HepG2 (cell line): ENCODE data around the gene RLN3. TPM values are rescaled to one million over a fixed set of nuclear protein-coding genes. Genes with fewer than 3 reads are reported as not detected.

ENCODE experiments used
- CEBPB ChIP-seq: IDR thresholded peaks from 2 replicates; pipeline ENCODE4 v1.6.1; 2011; ENCODE audit warnings: low read depth, low read length, improper control_type of control experiment, borderline replicate concordance
- FIP1L1 ChIP-seq: fragments of 200-400 bp; formaldehyde crosslinking; IDR thresholded peaks from 2 replicates; pipeline ENCODE4 v1.6.1; 2018; ENCODE audit warnings: low read depth, mild to moderate bottlenecking, low read length, moderate library complexity, borderline replicate concordance; ENCODE audit not compliant: insufficient read depth
- GATA4 ChIP-seq: sonication (generic); IDR thresholded peaks from 2 replicates; pipeline ENCODE4 v1.6.1; 2016; ENCODE audit warnings: antibody characterized with exemption, low read depth, borderline replicate concordance
- JUNB ChIP-seq: sonication (generic); formaldehyde crosslinking; IDR thresholded peaks from 2 replicates; pipeline ENCODE4 v1.8.0; 2022; ENCODE audit warnings: missing genetic modification reagents, mild to moderate bottlenecking, borderline replicate concordance
- MXD4 ChIP-seq: IDR thresholded peaks from 2 replicates; pipeline ENCODE4 v1.6.1; 2016; ENCODE audit warnings: mild to moderate bottlenecking, missing biosample characterization, missing genetic modification reagents
- RBFOX2 ChIP-seq: fragments of 200-400 bp; formaldehyde crosslinking; IDR thresholded peaks from 2 replicates; pipeline ENCODE4 v1.6.1; 2017; ENCODE audit warnings: low read depth, mild to moderate bottlenecking, low read length
- RFX1 ChIP-seq: fragments of 450-650 bp; IDR thresholded peaks from 2 replicates; pipeline ENCODE4 v1.6.1; 2017
- SP5 ChIP-seq: IDR thresholded peaks from 2 replicates; pipeline ENCODE4 v1.6.1; 2016; ENCODE audit warnings: low read depth, borderline replicate concordance
- TBX2 ChIP-seq: sonication (generic); formaldehyde crosslinking; IDR thresholded peaks from 2 replicates; pipeline ENCODE4 v1.5.0; 2020; ENCODE audit warnings: missing genetic modification reagents, mild to moderate bottlenecking, borderline replicate concordance
- YY1 ChIP-seq: IDR thresholded peaks from 2 replicates; pipeline ENCODE4 v1.6.1; 2011; ENCODE audit warnings: low read length, low read depth, moderate library complexity, mild to moderate bottlenecking; ENCODE audit not compliant: insufficient read depth, insufficient replicate concordance
- ZBTB14 ChIP-seq: sonication (generic); formaldehyde crosslinking; IDR thresholded peaks from 2 replicates; pipeline ENCODE4 v1.4.0; 2020; ENCODE audit warnings: missing genetic modification reagents
- ZC3H13 ChIP-seq: sonication (generic); formaldehyde crosslinking; IDR thresholded peaks from 2 replicates; pipeline ENCODE4 v1.8.1; 2023; ENCODE audit warnings: mild to moderate bottlenecking, missing genetic modification reagents, moderate library complexity
- ZFP36L2 ChIP-seq: sonication (generic); formaldehyde crosslinking; IDR thresholded peaks from 2 replicates; pipeline ENCODE4 v1.4.0; 2020; ENCODE audit warnings: missing genetic modification reagents
- ZMAT3 ChIP-seq: sonication (generic); formaldehyde crosslinking; conservative IDR thresholded peaks from 2 replicates; pipeline ENCODE4 v1.7.0; 2021; ENCODE audit warnings: missing genetic modification reagents
- ZNF142 ChIP-seq: sonication (generic); formaldehyde crosslinking; IDR thresholded peaks from 2 replicates; pipeline ENCODE4 v1.4.0; 2020; ENCODE audit warnings: missing genetic modification reagents
- ZNF205 ChIP-seq: IDR thresholded peaks from 2 replicates; pipeline ENCODE4 v1.6.1; 2018; ENCODE audit warnings: missing biosample characterization, missing genetic modification reagents
- ZNF503 ChIP-seq: sonication (generic); formaldehyde crosslinking; IDR thresholded peaks from 2 replicates; pipeline ENCODE4 v1.4.0; 2020; ENCODE audit warnings: missing genetic modification reagents
- ZNF75D ChIP-seq: sonication (generic); formaldehyde crosslinking; IDR thresholded peaks from 2 replicates; pipeline ENCODE4 v1.8.1; 2023; ENCODE audit warnings: missing genetic modification reagents, mild to moderate bottlenecking, borderline replicate concordance
- ZSCAN5A ChIP-seq: sonication (generic); formaldehyde crosslinking; IDR thresholded peaks from 2 replicates; pipeline ENCODE4 v1.8.0; 2022; ENCODE audit warnings: mild to moderate bottlenecking, missing genetic modification reagents, borderline replicate concordance
- polyA plus RNA-seq, 8 experiments: library from polyadenylated mRNA; depleted of rRNA in 3 of 8; stranded (reverse) in 7 of 8; unstranded in 1 of 8; fragments of >200 nt; fragmentation: Illumina TruSeq in 4 of 8; extraction: Trizol in 4 of 8; gene quantifications; 2 replicates each; pipeline versions ENCODE4 v1.2.1 to v1.2.3, GENCODE V29; 2011 to 2016; ENCODE audit warnings: low read depth in 4 of 8, missing spikeins in 1 of 8, mixed read lengths in 1 of 8; ENCODE audit not compliant: insufficient read depth in 1 of 8
- total RNA-seq, 5 experiments: library from RNA; depleted of rRNA; stranded (reverse); fragments of >200 nt; fragmentation: Illumina TruSeq; extraction: Trizol; gene quantifications; 2 replicates each; pipeline ENCODE4 v1.2.3, GENCODE V29; 2016; ENCODE audit warnings: low read depth in 1 of 5

Gene RLN3
- total and polyA plus RNA-seq, 2 of the 13 experiments (the other 11 are each of a cell fraction or from before 2014, with no cell fraction given) = not detected

- TF ChIP-seq RFX1 (peak; percentile 99), MXD4 (0 out of 2 replicates have a peak, but pooled peaks have one; percentile 1), ZMAT3 (CRISPR knock-in tag) (no peak), ZBTB14 (CRISPR knock-in tag) (no peak), TBX2 (no peak), GATA4 (peak; percentile 55; the same call in 1 of the 2 replicates), ZNF142 (CRISPR knock-in tag) (no peak), ZFP36L2 (CRISPR knock-in tag) (no peak), FIP1L1 (0 out of 2 replicates have a peak, but pooled peaks have one; percentile 48), ZSCAN5A (CRISPR knock-in tag) (no peak), CEBPB (peak; percentile 45; the same call in 1 of the 2 replicates), YY1 (peak; percentile 89), RBFOX2 (peak; percentile 42; the same call in 1 of the 2 replicates), ZNF75D (CRISPR knock-in tag) (no peak), ZNF503 (CRISPR knock-in tag) (no peak), SP5 (CRISPR knock-in tag) (0 out of 2 replicates have a peak, but pooled peaks have one; percentile 5), ZC3H13 (CRISPR knock-in tag) (no peak), JUNB (CRISPR knock-in tag) (no peak), ZNF205 (CRISPR knock-in tag) (no peak)
These were observed 21.7 kb upstream of the RLN3 start, which contains the start of gene RFX1 (continued) for GRCh38 chr19:14006085-14006765.
